NOMO-1 treated with DMSO at 0.1 percent for 48 hours (cell line): Measurements from ENCODE around the gene MYO7A.
"Not testable (repeated sequence)": the region's sequence is repeated elsewhere in the genome, so short reads cannot be mapped to it uniquely, and the experiment has no call there.

Experiments used
- DNase-seq: peaks from one replicate; lab custom pipeline; 2025; ENCODE audit not compliant: unreplicated experiment; lab: John Stamatoyannopoulos, UW

The MYO7A gene

DNA sequence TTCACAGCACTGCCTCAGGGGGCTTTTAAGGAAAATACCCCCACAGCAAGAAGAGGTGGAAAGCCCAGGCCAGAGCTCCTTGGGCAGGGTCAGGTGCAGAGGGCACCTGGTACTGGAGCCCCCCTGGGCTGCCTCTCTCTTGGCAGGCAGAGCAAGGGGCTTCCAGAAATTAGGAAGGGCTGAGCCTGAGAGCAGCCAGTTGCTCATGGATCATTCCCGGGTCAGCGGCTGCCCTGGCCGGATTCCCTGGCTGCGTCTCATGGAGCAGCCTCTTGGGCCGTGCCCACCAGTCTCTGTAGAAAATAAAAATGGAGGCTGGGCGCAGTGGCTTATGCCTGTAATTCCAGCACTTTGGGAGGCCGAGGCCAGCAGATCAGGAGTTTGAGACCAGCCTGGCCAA is 35.7 kb upstream of the MYO7A start:
- no peak for DNase-seq

DNA sequence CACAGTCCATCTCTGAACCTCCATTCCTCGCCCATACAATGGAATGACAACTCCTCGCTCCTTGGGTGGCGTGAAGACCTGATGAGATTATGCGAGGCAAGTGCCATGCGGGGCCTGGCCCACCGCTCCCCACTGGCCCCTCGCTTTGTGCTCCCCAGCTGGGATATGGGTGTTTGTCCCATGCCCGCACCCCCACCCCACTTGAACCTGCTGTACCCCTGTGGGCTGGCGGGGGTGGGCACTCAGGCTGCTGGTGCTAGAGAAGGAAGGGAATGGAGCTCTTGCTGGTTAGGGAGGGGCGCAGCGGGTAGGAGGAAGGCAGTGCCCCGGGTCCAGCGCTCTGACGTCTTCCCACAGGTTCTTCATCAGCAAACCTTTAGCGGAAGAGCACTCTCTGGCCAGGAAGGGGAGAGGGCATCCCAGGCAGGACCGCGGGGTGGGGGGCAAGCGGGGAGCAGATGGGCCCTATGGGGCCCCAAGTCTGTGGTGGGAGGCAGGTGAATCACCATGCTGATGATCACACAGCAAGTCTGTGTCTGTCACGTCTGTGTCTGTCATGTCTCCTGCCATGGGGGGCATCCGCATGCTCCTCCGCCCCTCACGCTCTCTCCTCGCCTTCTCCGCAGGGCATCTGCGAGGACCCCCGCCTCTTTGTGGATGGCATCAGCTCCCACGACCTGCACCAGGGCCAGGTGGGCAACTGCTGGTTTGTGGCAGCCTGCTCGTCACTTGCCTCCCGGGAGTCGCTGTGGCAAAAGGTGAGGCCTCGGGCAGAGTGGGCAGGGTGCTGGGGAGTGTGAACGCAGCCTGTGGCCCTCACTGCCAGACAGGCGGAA is 34.8 kb upstream of the MYO7A start:
- no peak for DNase-seq

DNA sequence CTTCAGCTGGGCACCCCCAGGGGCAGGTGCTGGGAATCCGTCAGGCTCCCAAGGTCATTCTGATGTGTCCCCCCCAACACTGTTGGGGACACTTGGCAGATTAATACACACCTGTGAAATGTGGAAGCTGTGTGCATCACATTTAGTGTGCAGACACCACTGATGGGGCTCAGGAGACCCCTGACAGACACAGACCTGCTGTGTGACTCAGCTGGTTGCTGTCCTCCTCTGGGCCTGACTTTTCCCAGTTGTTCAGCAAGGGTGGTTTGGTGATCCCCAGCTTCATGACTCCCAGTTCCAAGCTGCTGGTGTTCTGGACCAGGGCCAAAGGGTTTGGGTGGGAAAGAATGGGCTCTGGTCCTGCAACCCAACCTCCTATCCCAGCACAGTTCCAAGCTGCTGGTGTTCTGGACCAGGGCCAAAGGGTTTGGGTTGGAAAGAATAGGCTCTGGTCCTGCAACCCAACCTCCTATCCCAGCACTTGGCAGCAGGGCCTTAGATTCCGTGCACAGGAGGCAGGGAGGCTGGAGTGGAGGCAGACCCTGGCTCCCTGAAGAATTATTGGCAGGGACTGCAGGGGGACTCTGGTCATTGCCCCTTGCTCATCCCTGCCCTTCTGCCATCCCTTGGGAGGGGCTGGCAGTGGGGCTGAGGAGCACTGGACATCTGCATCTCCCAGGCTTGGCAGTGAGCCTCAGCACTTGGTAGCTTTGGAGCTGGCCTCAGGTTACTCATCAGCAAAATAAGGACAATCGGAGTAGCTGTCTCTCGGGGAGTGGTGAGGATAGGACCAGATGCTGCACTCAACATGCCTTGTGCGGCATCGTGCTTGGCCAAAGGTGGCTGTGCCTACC is 33.8 kb upstream of the MYO7A start:
- no peak for DNase-seq

DNA sequence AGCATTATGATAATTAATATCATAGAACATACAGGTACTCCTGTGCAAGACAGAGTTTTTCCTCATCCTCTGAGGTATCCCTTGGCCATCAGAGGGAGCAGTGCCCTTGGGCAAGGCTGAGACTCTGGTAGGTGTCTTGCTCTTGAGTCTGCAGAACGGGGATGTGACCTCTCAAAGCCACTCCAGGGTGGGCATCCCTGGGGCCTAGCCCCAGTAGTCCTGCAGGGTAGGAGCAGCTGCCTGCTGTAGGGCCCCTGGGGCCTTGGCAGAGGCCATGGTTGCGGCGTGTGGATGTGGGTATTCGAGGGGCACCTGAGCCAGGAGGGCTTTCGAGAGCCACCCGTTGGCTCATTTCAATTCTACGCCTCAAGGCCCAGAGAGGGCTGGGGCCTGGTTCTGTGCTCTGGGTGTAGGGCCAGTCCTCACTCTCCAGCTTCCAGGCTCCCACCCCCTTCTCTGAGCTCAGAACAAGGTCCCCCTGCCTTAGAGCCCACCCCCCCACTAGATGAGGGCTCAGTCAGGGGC is 33.1 kb upstream of the MYO7A start:
- no peak for DNase-seq

DNA sequence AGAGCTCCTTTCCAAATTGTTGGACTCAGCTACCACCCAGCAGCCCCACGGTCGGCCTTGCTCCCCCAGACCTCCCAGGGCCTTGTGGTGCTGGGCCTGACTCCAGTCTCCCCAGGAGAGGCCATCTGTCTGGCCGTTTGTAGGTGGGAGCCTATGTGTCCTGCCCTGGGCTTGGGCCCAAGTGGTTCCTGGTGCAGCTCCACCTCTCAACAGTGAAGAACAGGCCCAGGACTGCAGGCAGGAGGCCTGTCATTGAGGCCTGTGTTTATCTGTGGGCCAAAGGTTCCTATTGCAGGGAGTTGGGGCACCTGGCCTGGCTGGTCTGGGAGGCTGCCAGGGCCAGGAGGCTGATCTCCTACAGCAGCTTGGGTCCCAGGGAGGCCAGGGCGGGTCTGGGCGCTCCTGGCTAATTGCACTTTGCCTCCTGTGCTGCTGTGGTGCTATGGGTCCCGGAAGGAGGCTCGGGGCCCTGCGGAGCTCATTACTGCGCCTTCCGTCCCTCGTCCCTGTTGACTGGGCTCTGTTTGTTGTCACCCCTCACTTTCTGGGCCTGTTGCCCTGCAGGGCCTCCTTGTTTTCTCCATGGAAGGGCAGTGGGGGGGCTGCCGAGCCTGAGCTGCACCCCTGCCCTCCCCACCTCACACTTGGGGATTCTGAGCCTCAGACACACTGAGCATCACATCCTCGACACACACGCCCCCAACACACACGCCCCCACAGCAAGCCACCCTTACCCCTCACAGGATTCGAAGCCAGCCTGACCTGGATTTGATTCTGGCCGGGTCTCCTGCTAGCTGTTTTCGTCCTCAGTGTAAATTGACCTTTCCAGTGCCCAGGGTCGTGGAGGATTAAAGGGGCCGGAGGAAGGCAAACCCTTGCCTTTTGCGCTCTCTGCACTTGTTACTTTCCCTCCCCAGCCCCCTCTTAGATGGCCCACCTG is 32.2 kb upstream of the MYO7A start:
- DNase-seq = no peak

DNA sequence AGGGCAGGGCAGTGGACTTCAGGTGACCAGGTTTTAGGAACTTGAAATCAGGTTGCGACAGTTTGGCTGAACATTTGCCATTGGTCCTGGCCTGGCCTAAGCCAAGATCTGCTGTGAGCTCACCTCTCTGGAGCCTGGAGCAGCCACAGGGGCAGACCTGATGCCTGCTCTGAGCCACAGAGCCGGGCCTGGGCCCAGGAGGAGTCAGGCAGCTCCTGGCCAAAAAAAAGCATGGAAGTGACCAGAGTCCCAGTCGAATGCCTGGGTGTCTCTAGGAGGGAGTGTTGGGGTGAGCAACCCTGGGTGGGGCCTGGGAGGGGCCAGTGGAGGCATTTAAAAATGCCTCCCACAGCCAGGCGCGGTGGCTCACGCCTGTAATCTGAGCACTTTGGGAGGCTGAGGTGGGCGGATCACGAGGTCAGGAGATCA is 31.4 kb upstream of the MYO7A start:
- no peak for DNase-seq

DNA sequence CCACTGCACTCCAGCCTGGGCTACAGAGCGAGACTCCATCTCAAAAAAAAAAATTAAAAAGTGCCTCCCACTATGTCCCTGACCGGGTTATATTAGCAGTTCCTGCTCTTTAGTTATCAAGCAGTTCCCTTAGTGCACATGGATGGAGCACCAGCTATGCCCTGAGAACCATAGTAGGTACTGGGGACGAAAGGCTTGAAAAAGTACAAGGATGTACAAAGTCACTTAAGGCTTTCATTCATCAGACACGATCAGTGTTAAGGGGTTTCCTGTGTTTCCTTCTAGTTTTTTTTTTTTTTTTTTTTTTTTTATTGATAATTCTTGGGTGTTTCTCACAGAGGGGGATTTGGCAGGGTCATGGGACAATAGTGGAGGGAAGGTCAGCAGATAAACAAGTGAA is 30.9 kb upstream of the MYO7A start:
- DNase-seq = not testable (repeated sequence)

DNA sequence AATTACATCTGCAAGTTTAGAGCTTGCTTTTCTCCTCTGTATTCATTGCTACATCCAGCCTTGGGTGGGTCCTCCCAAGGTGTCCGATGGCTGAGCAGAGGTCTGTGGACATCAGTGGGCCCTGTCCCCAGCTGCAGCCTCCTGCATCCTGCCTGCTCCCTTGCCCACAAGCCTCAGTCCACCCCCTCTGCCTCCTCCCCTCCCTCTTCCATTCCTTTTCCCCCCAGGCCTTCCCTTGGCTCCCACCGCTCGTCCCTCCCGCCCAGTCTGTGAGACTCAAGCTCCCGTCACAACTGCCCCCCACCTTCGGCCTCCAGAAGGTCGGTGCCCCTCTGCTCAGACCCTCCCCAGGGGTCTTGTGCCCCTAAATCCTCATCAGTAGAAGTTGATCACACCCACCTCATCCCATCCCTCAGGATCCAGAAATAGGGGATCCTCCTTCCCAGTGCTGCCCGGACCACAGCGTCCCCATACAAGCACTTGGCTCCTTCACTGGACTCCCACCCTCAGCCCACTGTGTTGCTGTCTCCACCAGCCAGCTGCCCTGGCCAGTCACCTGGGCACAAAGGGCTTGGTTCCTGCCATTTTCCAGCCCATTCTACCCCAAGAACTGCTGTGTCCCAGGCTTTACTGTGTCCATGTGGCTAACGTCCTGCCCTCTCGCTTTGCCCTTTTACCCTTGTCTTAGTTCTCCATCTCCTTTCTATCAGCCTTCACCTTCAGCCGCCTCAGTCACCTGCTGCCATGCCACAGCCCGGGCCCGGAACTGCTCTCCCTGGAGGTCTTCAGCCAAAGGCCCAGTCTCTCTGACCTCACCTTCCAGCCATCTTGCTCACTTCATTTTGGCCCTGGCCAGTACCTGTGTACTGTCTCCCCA is 27.6 kb upstream of the MYO7A start:
- no peak for DNase-seq

DNA sequence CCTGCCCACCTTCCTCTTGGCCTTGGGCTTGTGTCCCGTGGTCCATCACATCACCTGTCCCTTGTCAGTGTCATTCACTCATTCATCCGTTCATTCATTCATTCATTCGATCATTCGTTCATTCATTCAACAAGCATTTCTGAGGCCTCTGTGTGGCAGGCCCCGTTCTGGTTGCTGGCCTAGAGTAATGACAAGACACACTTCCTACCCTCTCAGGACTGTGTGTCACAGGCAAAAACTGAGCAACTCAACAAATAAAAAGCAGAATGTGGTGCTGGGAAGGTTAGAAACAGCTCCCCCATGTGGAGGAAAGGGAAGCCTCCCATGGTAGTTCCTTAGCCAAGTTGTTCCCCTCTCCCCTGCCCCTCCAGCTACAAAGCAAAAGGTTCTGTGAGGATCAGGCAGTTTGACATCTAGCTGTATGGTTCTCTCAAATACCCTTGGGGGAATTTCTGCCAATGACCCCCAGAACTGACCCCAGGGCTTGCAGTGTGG is 27.0 kb upstream of the MYO7A start:
- DNase-seq = peak; percentile 40

DNA sequence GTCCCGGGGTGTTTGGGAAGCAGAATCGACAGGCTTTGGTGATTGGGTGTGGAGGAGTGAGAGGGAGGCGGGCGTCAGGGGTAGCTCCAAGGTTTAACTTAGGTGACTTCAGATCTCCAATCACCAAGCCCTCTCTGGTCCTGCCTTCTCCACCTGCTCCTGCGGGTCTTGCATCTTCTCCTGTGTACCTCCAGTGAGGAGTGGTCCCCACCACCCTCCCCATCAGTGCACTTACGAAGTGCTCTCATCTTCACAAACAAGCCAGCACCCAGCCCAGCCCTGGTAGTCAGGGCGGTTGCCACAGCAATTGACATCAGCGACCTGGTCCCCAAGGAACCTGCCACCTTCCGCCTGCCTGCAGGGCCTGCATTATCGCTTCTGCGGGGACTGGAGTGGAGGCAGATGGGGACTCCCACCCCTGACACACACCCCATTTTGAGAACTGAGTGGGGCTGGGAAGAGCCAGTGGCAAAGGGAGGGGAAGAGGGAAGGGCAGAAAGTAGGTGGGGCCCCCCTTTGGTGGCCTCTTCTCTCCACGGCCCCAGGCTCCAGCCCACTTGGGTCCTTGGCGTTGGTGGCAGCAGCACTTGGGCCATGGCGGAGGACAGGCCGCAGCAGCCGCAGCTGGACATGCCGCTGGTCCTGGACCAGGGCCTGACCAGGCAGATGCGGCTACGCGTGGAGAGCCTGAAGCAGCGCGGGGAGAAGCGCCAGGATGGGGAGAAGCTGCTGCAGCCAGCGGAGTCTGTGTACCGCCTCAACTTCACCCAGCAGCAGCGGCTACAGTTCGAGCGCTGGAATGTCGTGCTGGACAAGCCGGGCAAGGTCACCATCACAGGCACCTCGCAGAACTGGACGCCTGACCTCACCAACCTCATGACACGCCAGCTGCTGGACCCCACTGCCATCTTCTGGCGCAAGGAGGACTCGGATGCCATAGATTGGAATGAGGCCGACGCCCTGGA is 25.5 kb upstream of the MYO7A start, which contains the start of gene OMP:
Gene OMP, plus strand, starts transcription at position 595 of the 965 bp plus-strand sequence. Its CDS starts 0 bp downstream, at position 595.
- DNase-seq = no peak

DNA sequence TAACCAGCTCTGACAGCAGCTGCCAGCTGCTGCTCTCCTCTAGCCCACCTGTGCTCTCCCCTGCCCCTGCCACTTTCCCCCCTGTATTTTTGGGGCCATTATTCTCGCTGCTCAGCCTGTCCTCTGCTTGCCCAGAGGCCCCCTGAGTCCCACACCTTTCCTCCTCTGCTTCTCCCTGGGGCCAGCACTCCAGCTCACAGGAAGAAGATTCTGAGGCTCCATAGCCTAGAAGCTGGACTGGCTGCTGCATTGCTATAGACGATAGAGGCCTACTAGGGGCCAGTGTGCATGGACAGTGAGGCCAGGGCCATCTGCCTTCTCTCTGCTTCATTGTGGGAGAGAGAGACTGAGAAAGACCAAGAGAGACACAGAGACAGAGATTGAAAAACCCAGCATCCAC is 24.7 kb upstream of the MYO7A start:
- DNase-seq = no peak

DNA sequence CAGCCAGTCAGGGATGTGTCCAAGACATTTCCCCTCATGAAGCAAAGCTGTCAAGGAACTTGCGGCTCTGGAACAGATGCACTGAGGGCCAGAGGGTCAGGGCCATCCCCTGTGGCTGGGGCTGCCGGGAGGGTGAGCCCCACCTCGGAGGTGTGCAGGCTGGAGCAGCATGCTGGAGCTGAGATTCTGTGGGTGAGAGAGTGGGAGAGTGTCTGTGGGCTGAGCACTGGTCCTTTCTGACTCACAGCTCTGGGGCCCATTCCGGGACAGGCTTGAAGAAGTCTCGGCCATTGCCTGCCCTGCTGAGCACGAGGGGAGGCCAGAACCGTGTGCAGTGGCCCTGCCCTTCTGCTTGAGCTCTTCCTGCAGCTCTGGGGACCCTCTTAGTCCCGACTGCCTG is 23.3 kb upstream of the MYO7A start:
- no peak for DNase-seq

DNA sequence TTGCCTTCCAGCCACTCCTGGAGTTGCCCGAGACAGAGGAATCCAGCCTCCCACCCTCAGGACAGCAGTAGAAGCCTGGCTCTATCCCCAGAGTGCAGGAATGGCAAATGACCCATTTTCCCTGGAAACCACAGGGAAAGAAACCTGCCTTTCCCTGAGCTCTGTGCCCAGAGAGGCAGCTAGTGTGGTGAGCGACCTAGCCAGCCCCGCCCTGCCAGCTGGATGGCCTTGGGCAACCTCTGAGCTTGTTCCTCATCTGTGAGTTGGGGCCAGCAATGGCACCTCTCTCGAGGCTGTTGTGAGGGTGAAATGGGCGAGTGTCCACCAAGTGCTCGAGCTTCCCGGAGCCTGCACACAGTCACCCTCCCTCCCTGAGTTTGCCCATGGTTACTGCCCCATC is 21.7 kb upstream of the MYO7A start:
- no peak for DNase-seq

DNA sequence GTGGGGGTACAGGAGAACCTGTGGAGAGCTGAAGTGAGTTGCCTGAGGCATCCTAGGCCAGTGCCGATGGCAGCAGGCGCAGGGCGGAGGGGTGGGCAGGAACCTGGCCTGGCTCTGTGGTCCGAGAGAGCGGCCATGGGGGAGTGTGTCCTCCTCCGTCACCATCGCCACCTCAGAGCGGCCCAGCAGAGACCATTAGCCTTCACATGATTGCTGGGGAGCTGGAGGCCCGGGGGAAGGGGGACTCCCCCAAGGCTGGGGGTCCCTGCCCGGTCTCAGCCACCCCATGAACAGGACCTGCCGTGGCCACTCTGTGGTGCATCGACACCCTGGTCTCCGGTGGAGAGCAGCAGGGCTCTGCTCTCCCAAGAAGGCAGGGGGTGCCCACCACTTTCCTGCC is 21.3 kb upstream of the MYO7A start:
- no peak for DNase-seq

DNA sequence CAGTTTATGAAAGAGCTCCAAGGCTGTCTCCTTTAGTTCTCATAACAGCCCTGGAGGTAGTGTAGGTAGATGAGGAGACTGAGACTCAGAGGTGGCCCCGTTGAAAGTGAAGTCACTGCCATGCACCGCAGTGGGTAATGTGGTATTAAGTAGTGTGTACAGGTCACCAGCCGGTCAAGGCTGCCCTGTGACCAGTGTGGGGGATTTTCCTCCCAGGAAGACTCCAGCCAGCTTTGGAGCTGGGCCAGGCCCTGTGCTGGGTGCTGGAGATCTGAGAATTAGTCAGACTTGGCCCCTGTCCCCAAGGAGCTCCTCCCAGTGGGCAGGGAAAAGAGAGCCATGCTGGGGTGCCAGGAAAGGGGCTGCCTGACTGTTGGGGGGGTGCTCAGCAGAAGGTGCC is 20.1 kb upstream of the MYO7A start:
- no peak for DNase-seq

DNA sequence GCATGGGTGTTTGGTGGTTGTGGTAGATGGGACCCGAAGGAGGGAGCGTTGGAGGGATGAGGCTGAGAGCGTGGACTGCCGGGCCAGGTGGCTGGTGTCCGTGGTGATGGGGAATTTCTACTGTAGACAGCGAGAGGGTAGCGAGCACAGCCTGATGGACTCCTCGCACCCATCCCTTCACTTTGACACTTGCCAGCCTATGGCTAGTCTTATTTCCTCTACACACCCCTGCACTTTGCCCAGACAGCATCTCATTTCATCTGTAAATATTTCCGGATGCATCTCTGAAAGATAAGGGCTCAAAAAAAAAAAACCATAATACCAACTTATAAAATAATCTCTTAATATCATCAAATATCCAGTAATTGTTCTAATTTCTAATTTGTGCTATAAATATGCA is 19.6 kb upstream of the MYO7A start:
- DNase-seq = no peak

DNA sequence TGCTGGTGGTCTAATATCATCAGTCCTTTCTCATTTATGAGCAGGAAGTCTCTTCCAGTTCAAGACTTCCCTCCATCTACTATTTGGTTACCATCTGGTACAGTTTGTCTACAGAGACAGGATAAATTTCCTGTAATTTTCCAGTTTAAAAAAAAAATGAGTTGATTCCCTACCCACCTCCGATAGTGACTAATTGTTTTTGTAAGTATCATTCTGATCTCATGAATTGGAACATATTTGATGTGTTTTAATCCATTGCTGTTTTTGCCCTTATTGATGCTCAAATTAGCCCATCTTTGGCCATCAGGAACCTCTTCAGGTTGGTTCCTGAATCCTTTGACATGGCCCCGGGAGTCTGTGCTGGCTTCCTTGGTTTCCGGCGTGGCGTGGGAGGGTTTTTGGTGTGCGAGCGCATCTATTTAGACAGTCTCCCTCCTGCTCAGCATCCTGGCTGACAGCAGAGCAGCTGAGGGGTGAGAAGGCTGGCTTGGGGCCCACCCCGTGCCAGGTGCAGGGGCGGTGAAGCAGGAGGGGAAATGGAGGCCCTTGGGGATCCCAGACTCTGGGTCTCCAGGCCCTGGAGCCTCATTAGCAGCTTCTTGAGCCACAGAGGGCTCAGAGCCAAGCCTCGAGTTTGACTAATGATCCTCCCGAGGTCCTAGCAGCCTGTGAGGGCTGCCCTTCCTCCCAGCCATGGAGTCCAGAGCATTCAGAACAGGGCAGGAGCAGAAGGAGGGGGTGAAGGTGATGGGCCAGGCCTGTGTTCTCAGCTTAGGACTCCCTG is 18.6 kb upstream of the MYO7A start:
- no peak for DNase-seq

DNA sequence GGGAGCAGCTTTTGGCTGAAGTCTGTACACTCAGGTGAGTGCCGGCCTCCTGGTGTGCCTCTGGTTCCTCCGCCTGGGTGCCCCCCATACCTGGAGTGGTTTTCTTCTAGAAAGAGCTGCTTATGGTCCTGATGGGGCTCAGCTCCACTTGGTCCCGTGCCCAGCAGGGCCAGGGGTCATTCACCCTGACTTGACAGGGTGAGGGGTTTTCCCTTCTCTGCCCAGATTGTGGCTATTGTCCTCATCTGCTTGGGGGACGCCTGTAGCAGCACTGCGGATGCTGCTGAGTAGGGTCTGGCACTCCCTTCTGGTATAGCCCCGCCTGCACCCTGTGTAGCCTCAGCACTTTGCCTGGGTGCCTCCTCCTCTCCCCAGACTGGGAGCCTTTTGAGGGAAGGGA is 17.2 kb upstream of the MYO7A start:
- DNase-seq = no peak
